ENCODE data around the gene RFNG.

The RFNG gene

DNA sequence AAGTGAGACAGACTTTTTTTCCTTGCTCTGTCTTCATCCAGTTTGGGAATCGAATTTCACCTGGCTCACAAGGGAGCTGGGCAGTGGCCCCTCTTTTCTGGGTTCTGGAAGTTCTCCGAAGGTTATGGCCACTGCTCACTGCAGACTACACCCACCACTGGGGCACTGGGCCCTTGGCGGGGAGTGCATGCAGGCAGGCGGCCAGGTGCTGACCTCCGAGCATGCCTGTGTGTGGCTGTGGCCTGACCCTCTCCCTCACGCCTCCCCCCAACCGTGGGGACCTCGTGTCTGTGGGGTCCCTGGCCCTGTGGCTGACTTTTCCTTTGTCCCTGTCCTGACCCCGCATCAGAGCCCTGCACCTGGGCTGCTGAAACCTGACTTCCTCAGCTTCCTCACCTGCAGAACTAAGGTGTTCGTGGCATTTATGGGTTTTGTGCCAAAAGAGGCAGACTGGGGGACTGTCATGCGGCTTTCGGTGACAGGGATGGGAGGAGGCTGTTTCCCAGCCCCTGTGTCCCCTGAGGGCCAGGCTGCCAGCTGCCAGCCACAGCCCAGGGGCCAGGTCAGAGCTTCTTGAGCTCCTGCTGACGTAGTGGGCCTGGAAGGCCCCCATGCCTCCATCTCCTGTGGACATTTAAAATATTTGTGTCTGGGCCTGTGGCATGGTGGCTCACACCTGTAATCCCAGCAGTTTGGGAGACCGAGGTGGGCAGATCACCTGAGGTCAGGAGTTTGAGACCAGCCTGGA lies 52.7 kb downstream of the RFNG start:
- Histone ChIP-seq H3K4me3 (ENCODE audit: low read length) (no peak overlapping the region), H3K36me3 (ENCODE audit: control insufficient read depth, insufficient read depth, low read length) (peaks cover 5% of the 10 kb centered on the region; the same call in 1 of the 2 replicates), H3K27me3 (ENCODE audit: control insufficient read depth, insufficient read depth, low read length) (no peaks in the 10 kb centered on the region), H3K4me1 (ENCODE audit: control insufficient read depth, insufficient read depth, low read length) (peaks cover 4% of the 10 kb centered on the region; the same call in 1 of the 2 replicates), H3K27ac (ENCODE audit: low read length) (no peak overlapping the region), H3K9me3 (ENCODE audit: control insufficient read depth, insufficient read depth, low read length) (no peaks in the 10 kb centered on the region)
- no peak for DNase-seq (ENCODE audit: low read depth, low spot score)
- WGBS (ENCODE audit: insufficient coverage, insufficient read length) = no CpG with 5 or more reads among the region's 14 CpGs

DNA sequence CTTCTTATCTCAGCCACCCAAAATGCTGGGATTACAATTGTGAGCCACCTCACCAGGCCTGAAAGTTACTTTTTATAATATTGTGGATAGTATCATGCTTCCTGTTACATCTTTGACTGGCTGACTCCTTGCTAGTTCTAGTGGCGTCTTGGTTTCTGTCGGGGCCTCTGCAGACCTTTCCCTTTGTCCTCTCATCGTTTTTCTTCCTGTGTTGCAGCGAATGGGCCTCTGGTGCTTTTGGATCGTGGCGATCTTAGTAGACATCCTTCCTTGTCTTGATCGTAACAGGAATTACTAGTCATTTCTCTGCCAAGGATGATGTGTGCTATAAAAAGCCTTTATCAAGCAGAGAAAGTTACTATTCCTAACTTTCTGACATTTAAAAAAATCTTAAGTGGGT lies 53.4 kb downstream of the RFNG start:
- WGBS (ENCODE audit: insufficient coverage, insufficient read length) = no CpG with 5 or more reads among the region's 7 CpGs
- H3K27ac ChIP-seq (ENCODE audit: low read length) = no peak overlapping the region
- H3K27me3 ChIP-seq (ENCODE audit: control insufficient read depth, insufficient read depth, low read length) = no peaks in the 10 kb centered on the region
- H3K36me3 ChIP-seq (ENCODE audit: control insufficient read depth, insufficient read depth, low read length) = 0 out of 2 replicates have a peak, but pooled peaks cover 2% of the 10 kb centered on the region
- peaks cover 4% of the 10 kb centered on the region; the same call in 1 of the 2 replicates for H3K4me1 ChIP-seq (ENCODE audit: control insufficient read depth, insufficient read depth, low read length)
- no peaks in the 10 kb centered on the region for H3K9me3 ChIP-seq (ENCODE audit: control insufficient read depth, insufficient read depth, low read length)
- no peak overlapping the region for H3K4me3 ChIP-seq (ENCODE audit: low read length)
- no peak for DNase-seq (ENCODE audit: low read depth, low spot score)
